Esophagus muscularis mucosa (tissue), 4 donors: Measurements from ENCODE around the gene MAP3K19.

Experiments used
- CTCF ChIP-seq, 3 experiments: fragments of 200-600 bp in 2 of 3; fragments of 450-650 bp in 1 of 3; sonication (generic) in 2 of 3; IDR thresholded peaks; one replicate each; pipeline ENCODE4 v1.5.1; 2017 to 2019; ENCODE audit warnings: antibody characterized with exemption in 3 of 3, mild to moderate bottlenecking in 2 of 3, moderate library complexity in 1 of 3
- EP300 ChIP-seq: sonication (generic); formaldehyde crosslinking; IDR thresholded peaks from one replicate; pipeline ENCODE4 v1.6.1; 2017; ENCODE audit warnings: antibody characterized with exemption
- POLR2A ChIP-seq: fragments of 450-650 bp; IDR thresholded peaks from one replicate; pipeline ENCODE4 v1.6.1; 2017; ENCODE audit warnings: antibody characterized with exemption, moderate library complexity, mild to moderate bottlenecking, low read depth
- POLR2AphosphoS5 ChIP-seq, 2 donors: sonication (generic); formaldehyde crosslinking; IDR thresholded peaks; one replicate each; pipeline ENCODE4 v1.6.1; 2017; ENCODE audit warnings: antibody characterized with exemption in 2 of 2

- TF ChIP-seq CTCF (IDR thresholded peaks at IDR 0.05) (no peak), POLR2A (no peak), EP300 (no peak), POLR2AphosphoS5 (IDR thresholded peaks at IDR 0.05) (no peak)
These were observed 12.3 kb upstream of the MAP3K19 start for GRCh38 chr2:135059577-135059976.
